Activated CD8-positive, alpha-beta memory T cell treated with anti-CD3 and anti-CD28 coated beads, Interleukin-2, amount 50 U/mL, for 24 hours (primary cell): ENCODE results near the gene SPTLC1.
"Not testable (repeated sequence)": the region's sequence is repeated elsewhere in the genome, so short reads cannot be mapped to it uniquely, and the experiment has no call there.

Experiments
- DNase-seq: peaks from one replicate; pipeline ENCODE4 v3.0.0-alpha.2; 2020; ENCODE audit errors: extremely low read depth

SPTLC1 gene

GRCh38 chr9:92115071-92115858, at the start of gene SPTLC1:
Gene SPTLC1 (minus strand): TSS chr9:92115413. CDS start chr9:92115370, 43 bp downstream.
- DNase-seq = peak; percentile 87

GRCh38 chr9:92164975-92165374, 49.8 kb upstream of the SPTLC1 start:
- DNase-seq = no peak

GRCh38 chr9:92164490-92164889, 49.3 kb upstream of the SPTLC1 start:
- no peak for DNase-seq

GRCh38 chr9:92163276-92163675, 48.1 kb upstream of the SPTLC1 start:
- no peak for DNase-seq

- DNase-seq = no peak
Observed at GRCh38 chr9:92160786-92161185, 45.6 kb upstream of the SPTLC1 start.

- DNase-seq = no peak
Observed at GRCh38 chr9:92159058-92159457, 43.8 kb upstream of the SPTLC1 start.

- DNase-seq = no peak
Observed at GRCh38 chr9:92158097-92158601, 42.9 kb upstream of the SPTLC1 start.

- not testable (repeated sequence) for DNase-seq
Observed at GRCh38 chr9:92155736-92156135, 40.5 kb upstream of the SPTLC1 start.

GRCh38 chr9:92155221-92155620, 40.0 kb upstream of the SPTLC1 start:
- no peak for DNase-seq

GRCh38 chr9:92153466-92154415, 38.5 kb upstream of the SPTLC1 start:
- not testable (repeated sequence) for DNase-seq

- DNase-seq = no peak
Observed at GRCh38 chr9:92151691-92152393, 36.6 kb upstream of the SPTLC1 start.

- DNase-seq = not testable (repeated sequence)
Observed at GRCh38 chr9:92150501-92151470, 35.6 kb upstream of the SPTLC1 start.

GRCh38 chr9:92147852-92148180, 32.6 kb upstream of the SPTLC1 start:
- DNase-seq = no peak

- DNase-seq = no peak
Observed at GRCh38 chr9:92147030-92147851, 32.0 kb upstream of the SPTLC1 start.

- DNase-seq = no peak
Observed at GRCh38 chr9:92146610-92147009, 31.4 kb upstream of the SPTLC1 start.

GRCh38 chr9:92145784-92146183, 30.6 kb upstream of the SPTLC1 start:
- DNase-seq = not testable (repeated sequence)

- no peak for DNase-seq
Observed at GRCh38 chr9:92142329-92142728, 27.1 kb upstream of the SPTLC1 start.

GRCh38 chr9:92141144-92142129, 26.2 kb upstream of the SPTLC1 start:
- no peak for DNase-seq

- no peak for DNase-seq
Observed at GRCh38 chr9:92140754-92141143, 25.5 kb upstream of the SPTLC1 start.
